GM23338 (cell line): ENCODE measurements around the gene MAVS. TPM values are rescaled to one million over a fixed set of nuclear protein-coding genes. Genes with fewer than 3 reads are reported as not detected.

Experiments
- ATAC-seq: fragments of 200-7000 bp; cut with Tn5 transposase; 3 replicates; pipeline ENCODE4 v1.9.1; 2020
- DNase-seq: peaks from one replicate; pipeline ENCODE4 v3.0.0-alpha.2; 2015; ENCODE audit warnings: low spot score
- H2AFZ ChIP-seq: fragments of 200-600 bp; sonication (generic); 2 replicates; pipeline ENCODE4 v1.8.0; 2016; ENCODE audit warnings: antibody characterized with exemption, mild to moderate bottlenecking, moderate library complexity
- H3F3A ChIP-seq: fragments of 200-600 bp; sonication (generic); replicated peaks from 2 replicates; pipeline ENCODE4 v1.8.0; 2017; ENCODE audit warnings: antibody characterized with exemption, mixed run types, low read depth
- H3K27ac ChIP-seq: fragments of 200-600 bp; sonication (generic); 2 replicates; pipeline ENCODE4 v1.6.1; 2016; ENCODE audit warnings: low read depth
- H3K27me3 ChIP-seq: fragments of 200-600 bp; sonication (generic); 2 replicates; pipeline ENCODE4 v1.8.0; 2016; ENCODE audit warnings: mild to moderate bottlenecking, mixed run types, moderate library complexity; ENCODE audit not compliant: insufficient read depth
- H3K36me3 ChIP-seq: fragments of 200-600 bp; sonication (generic); 2 replicates; pipeline ENCODE4 v1.8.0; 2016; ENCODE audit warnings: mild to moderate bottlenecking; ENCODE audit not compliant: insufficient read depth
- H3K4me1 ChIP-seq: fragments of 200-600 bp; sonication (generic); 2 replicates; pipeline ENCODE4 v1.8.0; 2016; ENCODE audit warnings: mild to moderate bottlenecking, moderate library complexity; ENCODE audit not compliant: insufficient read depth
- H3K4me2 ChIP-seq: fragments of 200-600 bp; sonication (generic); 2 replicates; pipeline ENCODE4 v1.7.1; 2017; ENCODE audit warnings: mixed run types
- H3K4me3 ChIP-seq: fragments of 200-600 bp; sonication (generic); 2 replicates; pipeline ENCODE4 v1.6.1; 2016; ENCODE audit warnings: mixed run types
- H3K79me2 ChIP-seq: fragments of 200-600 bp; sonication (generic); replicated peaks from 2 replicates; pipeline ENCODE4 v1.8.0; 2017; ENCODE audit warnings: mild to moderate bottlenecking; ENCODE audit not compliant: insufficient read depth
- H3K9me2 ChIP-seq: fragments of 200-600 bp; sonication (generic); 2 replicates; pipeline ENCODE4 v1.8.0; 2017; ENCODE audit not compliant: insufficient read depth
- H4K20me1 ChIP-seq: fragments of 200-600 bp; sonication (generic); replicated peaks from 2 replicates; pipeline ENCODE4 v1.8.0; 2017; ENCODE audit warnings: mild to moderate bottlenecking; ENCODE audit not compliant: insufficient read depth
- H3K27ac Mint-ChIP-seq: 2 replicates; pipeline ENCODE4 v1.8.0; 2020; ENCODE audit warnings: inconsistent platforms, mild to moderate bottlenecking, moderate library complexity, mixed read lengths
- H3K27me3 Mint-ChIP-seq: 3 replicates; pipeline ENCODE4 v1.8.0; 2022; ENCODE audit warnings: low read depth, mild to moderate bottlenecking, moderate library complexity, mixed read lengths, inconsistent platforms; ENCODE audit not compliant: insufficient read depth, poor library complexity
- H3K36me3 Mint-ChIP-seq: 3 replicates; pipeline ENCODE4 v1.8.0; 2021; ENCODE audit warnings: low read depth, mild to moderate bottlenecking, inconsistent platforms, moderate library complexity, mixed read lengths
- H3K4me1 Mint-ChIP-seq: 3 replicates; pipeline ENCODE4 v1.8.0; 2020; ENCODE audit warnings: mild to moderate bottlenecking, inconsistent platforms, mixed read lengths
- H3K4me3 Mint-ChIP-seq: 3 replicates; pipeline ENCODE4 v1.8.0; 2021; ENCODE audit warnings: moderate library complexity, mild to moderate bottlenecking, inconsistent platforms, mixed read lengths
- H3K9me3 Mint-ChIP-seq: 3 replicates; pipeline ENCODE4 v1.8.0; 2020; ENCODE audit warnings: moderate library complexity, mild to moderate bottlenecking, inconsistent platforms, mixed read lengths
- CREB1 ChIP-seq: fragments of 250-450 bp; sonication (Bioruptor Pico); IDR thresholded peaks from 2 replicates; pipeline ENCODE4 v1.5.0; 2020; ENCODE audit warnings: low read depth, mild to moderate bottlenecking, moderate library complexity
- CTCF ChIP-seq, 2 experiments: fragments of 200-600 bp in 1 of 2; sonication (generic) in 1 of 2; conservative IDR thresholded peaks; 2 replicates each; pipeline versions ENCODE4 v1.5.1 to v1.6.1; 2016 to 2017; ENCODE audit warnings: antibody characterized with exemption in 2 of 2, low read depth in 2 of 2, mild to moderate bottlenecking in 2 of 2, moderate library complexity in 1 of 2
- ETS1 ChIP-seq: IDR thresholded peaks from 2 replicates; pipeline ENCODE4 v1.6.1; 2016; ENCODE audit warnings: antibody characterized with exemption
- EZH2 ChIP-seq: fragments of 200-600 bp; sonication (generic); IDR thresholded peaks from one replicate; pipeline ENCODE4 v1.8.0; 2017; ENCODE audit warnings: antibody characterized with exemption, mild to moderate bottlenecking, low read depth; ENCODE audit not compliant: unreplicated experiment
- EZH2phosphoT487 ChIP-seq: fragments of 200-600 bp; sonication (generic); IDR thresholded peaks from one replicate; pipeline ENCODE4 v1.8.1; 2018; ENCODE audit warnings: antibody characterized with exemption; ENCODE audit not compliant: unreplicated experiment
- JUNB ChIP-seq: IDR thresholded peaks from one replicate; pipeline ENCODE4 v1.6.1; 2016; ENCODE audit warnings: antibody characterized with exemption; ENCODE audit not compliant: unreplicated experiment
- NANOG ChIP-seq: IDR thresholded peaks from 2 replicates; pipeline ENCODE4 v1.6.1; 2016; ENCODE audit warnings: antibody characterized with exemption, borderline replicate concordance
- POLR2AphosphoS5 ChIP-seq: IDR thresholded peaks from 2 replicates; pipeline ENCODE4 v1.6.1; 2016; ENCODE audit warnings: antibody characterized with exemption, low read depth
- REST ChIP-seq: IDR thresholded peaks from one replicate; pipeline ENCODE4 v1.6.1; 2018; ENCODE audit warnings: antibody characterized with exemption; ENCODE audit not compliant: unreplicated experiment
- STAT1 ChIP-seq: IDR thresholded peaks from one replicate; pipeline ENCODE4 v1.6.1; 2016; ENCODE audit warnings: antibody characterized with exemption; ENCODE audit not compliant: unreplicated experiment
- ZNF331 ChIP-seq: fragments of 250-450 bp; sonication (Bioruptor Pico); IDR thresholded peaks from 2 replicates; pipeline ENCODE4 v1.5.0; 2020; ENCODE audit warnings: low read depth, mild to moderate bottlenecking, moderate library complexity
- ZNF462 ChIP-seq: fragments of 250-450 bp; sonication (Bioruptor Pico); IDR thresholded peaks from 2 replicates; pipeline ENCODE4 v1.5.0; 2020; ENCODE audit warnings: mild to moderate bottlenecking, moderate library complexity
- polyA plus RNA-seq: library from polyadenylated mRNA; unstranded; fragments of >200 nt; fragmentation: Nextera tagmentation; extraction: Ambion mirVana; gene quantifications from 2 replicates; pipeline ENCODE4 v1.2.1, GENCODE V29; 2016
- total RNA-seq: library from RNA; depleted of rRNA; stranded (reverse); fragments of >200 nt; shearing (Covaris generic); gene quantifications from 2 replicates; pipeline ENCODE4 v1.2.3, GENCODE V29; 2014

Gene MAVS
- total and polyA plus RNA-seq, 2 experiments from 2014 or later: 5.2 to 21.8 TPM

- Mint-ChIP-seq H3K4me3 (peak overlapping the region; percentile 87), H3K36me3 (no peaks in the 10 kb centered on the region; the same call in 1 of the 3 replicates), H3K4me1 (peaks cover 9% of the 10 kb centered on the region), H3K9me3 (no peaks in the 10 kb centered on the region), H3K27me3 (peaks cover 5% of the 10 kb centered on the region), H3K27ac (no peak overlapping the region)
- ATAC-seq (no peak), DNase-seq (no peak)
- H2AFZ ChIP-seq: no peak overlapping the region
- TF ChIP-seq STAT1 (no peak), CTCF (conservative IDR thresholded peaks at IDR 0.05; ENCODE audit: low read depth in 2 of 2) (no peak), REST (no peak), CREB1 (CRISPR knock-in tag) (no peak), NANOG (no peak), JUNB (no peak), ETS1 (no peak), ZNF331 (CRISPR knock-in tag) (no peak), ZNF462 (CRISPR knock-in tag) (no peak), EZH2phosphoT487 (no peak), POLR2AphosphoS5 (no peak), EZH2 (no peak)
- H3K36me3 ChIP-seq: no peaks in the 10 kb centered on the region
- H3K4me2 ChIP-seq: no peak overlapping the region
- H3F3A ChIP-seq: peaks cover 4% of the 10 kb centered on the region; the same call in 1 of the 2 replicates
- peaks cover 4% of the 10 kb centered on the region; the same call in 1 of the 2 replicates for H3K4me1 ChIP-seq
- H3K79me2 ChIP-seq: no peaks in the 10 kb centered on the region
- no peak overlapping the region for H3K4me3 ChIP-seq
- H3K27me3 ChIP-seq: no peaks in the 10 kb centered on the region
- no peaks in the 10 kb centered on the region for H4K20me1 ChIP-seq
- H3K27ac ChIP-seq: no peak overlapping the region
- H3K9me2 ChIP-seq: no peaks in the 10 kb centered on the region
Observed at GRCh38 chr20:3821996-3822395, 24.6 kb upstream of the MAVS start.
